SK-N-SH (cell line): ENCODE data around the gene GTPBP8. TPM values are rescaled to one million over a fixed set of nuclear protein-coding genes. Genes with fewer than 3 reads are reported as not detected.
A peak's percentile ranks its signal among the peaks of the same experiment; 100 is the strongest.

Source experiments
- CTCF ChIA-PET: fragments of 300-600, 350-600 bp; formaldehyde crosslinking; extraction: SDS; loops from one replicate; lab custom pipeline; 2021; lab: Yijun Ruan, JAX
- POLR2A ChIA-PET: fragments of 350-600 bp; sonication (Branson Sonifier 250); formaldehyde crosslinking; extraction: SDS; loops from one replicate; lab custom pipeline; 2020; ENCODE audit warnings: antibody characterized with exemption, inconsistent platforms; lab: Yijun Ruan, JAX
- DNase-seq: peaks from one replicate; pipeline ENCODE4 v3.0.0; 2012
- H2AFZ ChIP-seq: fragments of 200-600 bp; sonication (generic); 2 replicates; pipeline ENCODE4 v1.8.1; 2016; ENCODE audit warnings: antibody characterized with exemption, mild to moderate bottlenecking, low read depth
- H3F3A ChIP-seq: fragments of 200-600 bp; sonication (generic); replicated peaks from 2 replicates; pipeline ENCODE3; 2016; ENCODE audit warnings: antibody characterized with exemption, mild to moderate bottlenecking; ENCODE audit not compliant: insufficient read depth
- H3K27ac ChIP-seq, 2 experiments: fragments of 200-500 bp in 1 of 2; fragments of 200-600 bp in 1 of 2; sonication (Bioruptor generic) in 1 of 2; sonication (generic), shearing (Covaris generic) in 1 of 2; 2 replicates each; pipeline versions ENCODE4 v1.5.1 to v1.6.1; 2014 to 2016; ENCODE audit warnings: low read depth in 2 of 2, inconsistent platforms in 1 of 2, low read length in 1 of 2, mild to moderate bottlenecking in 1 of 2, mixed read lengths in 1 of 2
- H3K27me3 ChIP-seq: fragments of 200-600 bp; sonication (generic), shearing (Covaris generic); 2 replicates; pipeline ENCODE4 v1.6.1; 2016; ENCODE audit warnings: mixed run types; ENCODE audit not compliant: insufficient read depth
- H3K36me3 ChIP-seq, 2 experiments: fragments of 200-500 bp in 1 of 2; fragments of 200-600 bp in 1 of 2; sonication (Bioruptor generic) in 1 of 2; sonication (generic) in 1 of 2; replicated peaks in 1 of 2; 2 replicates each; pipeline versions ENCODE3 to v1.5.1; 2014 to 2016; ENCODE audit warnings: low read length in 1 of 2, mild to moderate bottlenecking in 1 of 2; ENCODE audit not compliant: insufficient read depth in 2 of 2, control insufficient read depth in 1 of 2
- H3K4me1 ChIP-seq, 2 experiments: fragments of 200-500 bp in 1 of 2; fragments of 200-600 bp in 1 of 2; sonication (Bioruptor generic) in 1 of 2; sonication (generic), shearing (Covaris generic) in 1 of 2; 2 replicates each; pipeline versions ENCODE4 v1.5.1 to v1.6.1; 2014 to 2016; ENCODE audit warnings: low read depth in 1 of 2, low read length in 1 of 2, mixed run types in 1 of 2; ENCODE audit not compliant: insufficient read depth in 2 of 2, control insufficient read depth in 1 of 2
- H3K4me2 ChIP-seq: fragments of 200-600 bp; sonication (generic), shearing (Covaris generic); 2 replicates; pipeline ENCODE4 v1.6.1; 2017; ENCODE audit warnings: mixed run types
- H3K4me3 ChIP-seq, 2 experiments: fragments of 200-500 bp in 1 of 2; fragments of 200-600 bp in 1 of 2; sonication (Bioruptor generic) in 1 of 2; sonication (generic), shearing (Covaris generic) in 1 of 2; 2 replicates each; pipeline versions ENCODE4 v1.5.1 to v1.8.1; 2014 to 2016; ENCODE audit warnings: low read depth in 2 of 2, inconsistent platforms in 1 of 2, low read length in 1 of 2, mild to moderate bottlenecking in 1 of 2, mixed read lengths in 1 of 2, moderate library complexity in 1 of 2
- H3K79me2 ChIP-seq: fragments of 200-600 bp; sonication (generic); 2 replicates; pipeline ENCODE4 v1.8.1; 2017; ENCODE audit warnings: mild to moderate bottlenecking; ENCODE audit not compliant: insufficient read depth
- H3K9ac ChIP-seq: fragments of 200-600 bp; sonication (generic); 2 replicates; pipeline ENCODE4 v1.6.1; 2017; ENCODE audit warnings: mixed run types
- H3K9me2 ChIP-seq: fragments of 200-600 bp; sonication (generic); 2 replicates; pipeline ENCODE4 v1.6.1; 2017; ENCODE audit warnings: mixed run types
- H3K9me3 ChIP-seq: fragments of 200-600 bp; sonication (generic); 2 replicates; pipeline ENCODE4 v1.6.1; 2017; ENCODE audit warnings: mixed run types, mild to moderate bottlenecking, moderate library complexity
- H4K20me1 ChIP-seq: fragments of 200-600 bp; sonication (generic); 2 replicates; pipeline ENCODE4 v1.6.1; 2017; ENCODE audit warnings: mild to moderate bottlenecking, mixed run types; ENCODE audit not compliant: insufficient read depth
- FOXJ3 ChIP-seq: sonication (generic); formaldehyde crosslinking; IDR thresholded peaks from 2 replicates; pipeline ENCODE4 v1.5.1; 2020; ENCODE audit warnings: mild to moderate bottlenecking, missing genetic modification reagents
- FOXM1 ChIP-seq: IDR thresholded peaks from 2 replicates; pipeline ENCODE4 v1.4.0; 2012; ENCODE audit warnings: low read depth, mild to moderate bottlenecking
- MEF2A ChIP-seq: IDR thresholded peaks from 2 replicates; pipeline ENCODE4 v1.4.0; 2012; ENCODE audit warnings: low read depth, borderline replicate concordance
- POLR2AphosphoS5 ChIP-seq: IDR thresholded peaks from 2 replicates; pipeline ENCODE4 v1.6.1; 2012; ENCODE audit warnings: low read depth, low read length
- RAD21 ChIP-seq: IDR thresholded peaks from 2 replicates; pipeline ENCODE4 v1.6.1; 2012; ENCODE audit warnings: mild to moderate bottlenecking, low read length
- SIN3A ChIP-seq: IDR thresholded peaks from 2 replicates; pipeline ENCODE4 v1.6.1; 2012; ENCODE audit warnings: low read depth, mild to moderate bottlenecking, low read length, moderate library complexity, borderline replicate concordance
- TCF12 ChIP-seq: IDR thresholded peaks from 2 replicates; pipeline ENCODE4 v1.4.0; 2012
- TEAD4 ChIP-seq: IDR thresholded peaks from 2 replicates; pipeline ENCODE4 v1.4.0; 2012; ENCODE audit warnings: mild to moderate bottlenecking, borderline replicate concordance; ENCODE audit not compliant: insufficient read depth
- YY1 ChIP-seq: IDR thresholded peaks from 2 replicates; pipeline ENCODE4 v1.4.0; 2012; ENCODE audit warnings: low read depth, mild to moderate bottlenecking
- WGBS: methylation state at CpG from one replicate; pipeline ENCODE4 v1.1.6; 2017; ENCODE audit warnings: low lambda C conversion rate; 5-methylcytosine and 5-hydroxymethylcytosine counted together
- polyA plus RNA-seq, 3 experiments: library from polyadenylated mRNA; depleted of rRNA; stranded (reverse); fragments of >200 nt; gene quantifications; 2 replicates each; pipeline ENCODE4 v1.2.3, GENCODE V29; 2012
- TF ChIP-seq, protein P1 (sequence below): IDR thresholded peaks from 2 replicates; pipeline ENCODE4 v1.4.0; 2012; ENCODE audit warnings: low read depth, borderline replicate concordance
- TF ChIP-seq, protein P2 (sequence below): fragments of 200-600 bp; sonication (generic); IDR thresholded peaks from 2 replicates; pipeline ENCODE4 v1.6.1; 2017; ENCODE audit warnings: antibody characterized with exemption, mild to moderate bottlenecking, moderate library complexity
- TF ChIP-seq, protein P3 (sequence below): IDR thresholded peaks from 2 replicates; pipeline ENCODE4; 2012

Gene GTPBP8
- polyA plus RNA-seq, 1 of the 3 experiments (the other 2 are of a cell fraction), result 20.1 TPM

DNA sequence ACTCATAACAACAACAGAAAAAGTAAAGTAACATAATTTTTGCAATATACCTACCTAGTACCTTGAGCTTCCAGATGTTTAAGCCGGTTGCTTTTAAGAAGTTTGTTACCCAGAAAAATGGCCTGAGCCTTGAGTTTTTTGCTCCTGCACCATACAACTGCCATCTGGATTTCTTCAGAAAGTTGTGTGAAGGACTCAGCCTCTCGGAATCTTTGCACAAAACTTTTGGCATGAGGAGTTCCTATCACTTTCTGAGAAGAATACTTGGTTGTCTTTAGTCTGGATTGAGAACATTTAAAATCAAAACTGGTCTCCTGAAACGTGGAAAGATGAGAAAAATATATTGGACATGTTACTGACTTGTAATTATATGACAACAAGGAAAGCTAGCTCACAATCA lies 17.3 kb downstream of the GTPBP8 start:
- Histone ChIP-seq H3K27me3 (no peaks in the 10 kb centered on the region), H3K27ac (no peak overlapping the region; a peak in 1 of 4 replicates), H3K36me3 (peaks cover 88 to 96% of the 10 kb centered on the region in 2 experiments), H3K9ac (no peak overlapping the region), H4K20me1 (no peaks in the 10 kb centered on the region), H3K79me2 (peaks cover 44% of the 10 kb centered on the region), H3K9me3 (no peaks in the 10 kb centered on the region), H3K4me2 (no peak overlapping the region), H3F3A (peaks cover 13% of the 10 kb centered on the region), H2AFZ (no peak overlapping the region), H3K4me3 (no peak overlapping the region), H3K9me2 (no peaks in the 10 kb centered on the region), H3K4me1 (no peaks in the 10 kb centered on the region; a peak in 1 of 4 replicates)
- WGBS, result 84% methylated on average over 3 of the region's 3 CpGs
- no peak for DNase-seq
- TF ChIP-seq, protein P1, sequence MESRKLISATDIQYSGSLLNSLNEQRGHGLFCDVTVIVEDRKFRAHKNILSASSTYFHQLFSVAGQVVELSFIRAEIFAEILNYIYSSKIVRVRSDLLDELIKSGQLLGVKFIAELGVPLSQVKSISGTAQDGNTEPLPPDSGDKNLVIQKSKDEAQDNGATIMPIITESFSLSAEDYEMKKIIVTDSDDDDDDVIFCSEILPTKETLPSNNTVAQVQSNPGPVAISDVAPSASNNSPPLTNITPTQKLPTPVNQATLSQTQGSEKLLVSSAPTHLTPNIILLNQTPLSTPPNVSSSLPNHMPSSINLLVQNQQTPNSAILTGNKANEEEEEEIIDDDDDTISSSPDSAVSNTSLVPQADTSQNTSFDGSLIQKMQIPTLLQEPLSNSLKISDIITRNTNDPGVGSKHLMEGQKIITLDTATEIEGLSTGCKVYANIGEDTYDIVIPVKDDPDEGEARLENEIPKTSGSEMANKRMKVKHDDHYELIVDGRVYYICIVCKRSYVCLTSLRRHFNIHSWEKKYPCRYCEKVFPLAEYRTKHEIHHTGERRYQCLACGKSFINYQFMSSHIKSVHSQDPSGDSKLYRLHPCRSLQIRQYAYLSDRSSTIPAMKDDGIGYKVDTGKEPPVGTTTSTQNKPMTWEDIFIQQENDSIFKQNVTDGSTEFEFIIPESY, result no peak
- no peak for TF ChIP-seq YY1
- CTCF ChIA-PET, result interaction anchor here (1.2 to 2.4 kb wide), 2 partner anchors 28 to 273 kb away, joined by 5 to 8 read pairs; no protein-coding TSS in a partner anchor
- POLR2A ChIA-PET, result no interaction called here

DNA sequence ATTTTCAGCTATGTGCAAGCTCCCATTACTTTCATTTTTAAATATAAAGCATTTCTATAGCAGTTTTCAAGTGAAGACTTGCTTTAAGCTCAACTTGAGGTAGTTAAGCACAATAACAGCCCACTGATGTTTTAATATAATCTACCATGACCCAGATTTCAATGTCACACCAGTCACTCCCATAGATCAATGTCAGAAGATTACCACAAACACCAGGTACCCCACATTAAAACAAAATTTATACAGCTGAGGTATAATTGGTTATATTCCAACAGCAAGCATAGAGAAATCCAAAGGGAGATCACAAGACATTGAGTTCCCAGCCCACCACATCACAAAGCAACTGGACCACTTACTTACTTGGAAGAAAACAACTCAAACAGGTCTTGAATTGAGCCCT lies 22.8 kb downstream of the GTPBP8 start:
- Histone ChIP-seq H4K20me1 (no peaks in the 10 kb centered on the region; the same call in 1 of the 2 replicates), H3K36me3 (peaks cover 76 to 86% of the 10 kb centered on the region in 2 experiments), H2AFZ (no peak overlapping the region), H3F3A (peaks cover 6% of the 10 kb centered on the region), H3K79me2 (peaks cover 91% of the 10 kb centered on the region), H3K9me2 (no peaks in the 10 kb centered on the region), H3K9me3 (no peaks in the 10 kb centered on the region), H3K4me2 (no peak overlapping the region), H3K4me3 (no peak overlapping the region), H3K9ac (no peak overlapping the region), H3K27me3 (no peaks in the 10 kb centered on the region), H3K4me1 (peaks cover 0 to 9% of the 10 kb centered on the region in 2 experiments; a peak in 2 of 4 replicates), H3K27ac (no peak overlapping the region)
- no peak for DNase-seq
- TF ChIP-seq RAD21 (no peak), POLR2AphosphoS5 (no peak)
- ChIA-PET POLR2A (no interaction called here), CTCF (interaction anchor here (1.4 to 1.5 kb wide), 2 partner anchors 21 to 22 kb away, joined by 3 to 4 read pairs; no protein-coding TSS in a partner anchor)

DNA sequence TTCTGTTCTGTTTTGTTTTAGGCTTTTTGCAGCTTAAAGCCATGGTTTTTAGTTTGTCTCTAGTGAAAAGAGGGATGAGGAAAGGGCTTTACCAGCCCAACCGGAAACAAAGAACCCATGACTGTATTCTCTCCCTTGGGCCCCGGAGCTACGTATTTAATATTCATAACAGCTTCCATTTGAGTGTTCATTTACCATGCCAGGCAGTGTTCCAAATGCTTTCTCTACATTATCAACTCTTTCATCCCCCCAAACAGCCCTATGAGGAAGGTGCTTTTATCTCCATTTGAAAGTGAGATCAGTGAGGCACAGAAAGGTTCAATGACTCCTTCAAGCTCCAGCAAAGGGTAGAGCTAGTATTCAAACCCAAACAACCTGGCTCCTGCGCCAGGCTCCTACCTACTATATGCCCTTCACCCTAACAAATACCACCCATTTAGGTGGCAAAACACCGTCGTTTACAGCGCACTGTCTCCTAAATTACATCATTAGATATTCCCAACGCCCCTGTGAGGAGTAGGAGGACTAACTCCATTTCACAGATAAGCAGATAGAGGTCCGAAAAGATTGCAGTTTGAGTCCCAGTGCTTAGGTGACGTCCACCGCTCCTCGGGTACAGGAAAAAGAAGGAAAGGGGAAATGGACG lies 27.9 kb downstream of the GTPBP8 start:
- H3K9me3 ChIP-seq, result no peaks in the 10 kb centered on the region
- peaks cover 6% of the 10 kb centered on the region for H3F3A ChIP-seq
- H4K20me1 ChIP-seq, result no peaks in the 10 kb centered on the region; the same call in 1 of the 2 replicates
- H3K36me3 ChIP-seq, result peaks cover 34 to 36% of the 10 kb centered on the region in 2 experiments
- H2AFZ ChIP-seq, result peak overlapping the region; percentile 99
- H3K27me3 ChIP-seq, result no peaks in the 10 kb centered on the region
- DNase-seq, result peak; percentile 6
- H3K9me2 ChIP-seq, result no peaks in the 10 kb centered on the region
- 1% methylated on average over 13 of the region's 13 CpGs for WGBS
- H3K27ac ChIP-seq, result peak overlapping the region; percentile 90 to 97
- peaks cover 6 to 11% of the 10 kb centered on the region in 2 experiments; a peak in 3 of 4 replicates for H3K4me1 ChIP-seq
- H3K9ac ChIP-seq, result peak overlapping the region; percentile 92
- POLR2A ChIA-PET, result interaction anchor here (0.7 to 2.0 kb wide), 8 partner anchors 8 to 776 kb away, joined by 3 to 14 read pairs (median 4); partner anchors contain the start of genes ATG3, GTPBP8, SLC35A5 and SPICE1
- peak overlapping the region; percentile 94 for H3K4me2 ChIP-seq
- H3K79me2 ChIP-seq, result peaks cover 64% of the 10 kb centered on the region
- H3K4me3 ChIP-seq, result peak overlapping the region; percentile 58 to 88
- CTCF ChIA-PET, result interaction anchor here (1.2 to 4.4 kb wide), 5 partner anchors 11 to 269 kb away, joined by 3 to 34 read pairs (median 8); no protein-coding TSS in a partner anchor
- TF ChIP-seq POLR2AphosphoS5 (no peak), FOXM1 (no peak), FOXJ3 (no peak), TEAD4 (no peak), TCF12 (no peak), SIN3A (no peak), MEF2A (no peak)
- TF ChIP-seq, protein P2, sequence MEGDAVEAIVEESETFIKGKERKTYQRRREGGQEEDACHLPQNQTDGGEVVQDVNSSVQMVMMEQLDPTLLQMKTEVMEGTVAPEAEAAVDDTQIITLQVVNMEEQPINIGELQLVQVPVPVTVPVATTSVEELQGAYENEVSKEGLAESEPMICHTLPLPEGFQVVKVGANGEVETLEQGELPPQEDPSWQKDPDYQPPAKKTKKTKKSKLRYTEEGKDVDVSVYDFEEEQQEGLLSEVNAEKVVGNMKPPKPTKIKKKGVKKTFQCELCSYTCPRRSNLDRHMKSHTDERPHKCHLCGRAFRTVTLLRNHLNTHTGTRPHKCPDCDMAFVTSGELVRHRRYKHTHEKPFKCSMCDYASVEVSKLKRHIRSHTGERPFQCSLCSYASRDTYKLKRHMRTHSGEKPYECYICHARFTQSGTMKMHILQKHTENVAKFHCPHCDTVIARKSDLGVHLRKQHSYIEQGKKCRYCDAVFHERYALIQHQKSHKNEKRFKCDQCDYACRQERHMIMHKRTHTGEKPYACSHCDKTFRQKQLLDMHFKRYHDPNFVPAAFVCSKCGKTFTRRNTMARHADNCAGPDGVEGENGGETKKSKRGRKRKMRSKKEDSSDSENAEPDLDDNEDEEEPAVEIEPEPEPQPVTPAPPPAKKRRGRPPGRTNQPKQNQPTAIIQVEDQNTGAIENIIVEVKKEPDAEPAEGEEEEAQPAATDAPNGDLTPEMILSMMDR, result no peak
- TF ChIP-seq, protein P1, result no peak
- TF ChIP-seq, protein P3, sequence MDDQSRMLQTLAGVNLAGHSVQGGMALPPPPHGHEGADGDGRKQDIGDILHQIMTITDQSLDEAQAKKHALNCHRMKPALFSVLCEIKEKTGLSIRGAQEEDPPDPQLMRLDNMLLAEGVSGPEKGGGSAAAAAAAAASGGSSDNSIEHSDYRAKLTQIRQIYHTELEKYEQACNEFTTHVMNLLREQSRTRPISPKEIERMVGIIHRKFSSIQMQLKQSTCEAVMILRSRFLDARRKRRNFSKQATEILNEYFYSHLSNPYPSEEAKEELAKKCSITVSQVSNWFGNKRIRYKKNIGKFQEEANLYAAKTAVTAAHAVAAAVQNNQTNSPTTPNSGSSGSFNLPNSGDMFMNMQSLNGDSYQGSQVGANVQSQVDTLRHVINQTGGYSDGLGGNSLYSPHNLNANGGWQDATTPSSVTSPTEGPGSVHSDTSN, result no peak
